ENCODE results near the gene MRPL40. TPM values are rescaled to one million over a fixed set of nuclear protein-coding genes. Genes with fewer than 3 reads are reported as not detected.

The MRPL40 gene
- total RNA-seq, 4 donors from 2014 or later: 7.0 to 27.2 (median 10.2) TPM

DNA sequence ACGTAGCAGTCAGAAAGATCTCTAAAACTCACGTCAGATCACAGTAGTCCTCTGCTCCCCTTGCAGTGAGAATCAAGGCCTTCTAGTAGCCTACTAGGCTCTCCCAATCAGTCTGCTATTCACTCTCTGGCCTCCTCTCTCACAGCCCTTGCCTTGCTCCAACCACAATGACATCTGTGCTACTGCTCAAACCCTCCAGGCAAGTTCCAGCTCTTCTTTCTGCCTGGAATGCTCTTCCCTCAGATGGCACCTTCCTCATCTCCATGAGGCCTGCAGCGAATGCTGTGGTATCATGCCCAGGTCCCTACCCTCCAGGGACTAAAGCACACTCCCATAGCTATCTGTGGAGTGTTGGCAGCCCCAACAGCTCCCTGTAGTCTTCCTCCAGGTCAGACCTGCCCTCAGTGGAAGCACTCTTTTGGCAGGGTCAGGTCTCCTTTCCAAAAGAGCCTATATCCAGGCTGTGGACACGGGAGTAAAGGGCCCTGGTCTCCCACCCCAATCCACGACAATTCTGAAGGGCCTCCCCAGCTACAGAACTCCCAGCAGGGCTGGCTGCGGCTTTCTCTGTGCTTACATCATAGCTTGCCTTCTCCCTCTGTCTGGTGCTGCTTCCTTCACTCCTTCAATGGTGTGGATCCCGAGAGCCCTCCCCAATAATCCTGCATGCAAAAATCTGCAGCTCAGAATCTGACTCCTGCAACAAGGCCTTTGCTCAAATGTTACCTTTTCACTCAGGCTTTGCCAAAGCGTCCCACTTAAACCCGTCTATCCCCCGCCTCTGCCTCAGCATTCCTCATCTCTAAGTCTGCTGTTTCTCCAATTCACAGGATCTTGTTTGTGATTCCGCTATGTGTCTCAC is 9.7 kb upstream of the MRPL40 start:
- H3K27ac ChIP-seq: no peak overlapping the region
- H3K4me1 ChIP-seq: peaks cover 0 to 16% (median 1%) of the 10 kb centered on the region in 4 donors
- H3K36me3 ChIP-seq: peaks cover 0 to 10% (median 0%) of the 10 kb centered on the region in 3 donors
- DNase-seq: no peak
- H3K4me3 ChIP-seq: no peak overlapping the region
- H3K9me3 ChIP-seq: no peaks in the 10 kb centered on the region
- no peaks in the 10 kb centered on the region for H3K27me3 ChIP-seq
- TF ChIP-seq CTCF (IDR thresholded peaks at IDR 0.05) (no peak), POLR2A (IDR thresholded peaks at IDR 0.05) (no peak)

DNA sequence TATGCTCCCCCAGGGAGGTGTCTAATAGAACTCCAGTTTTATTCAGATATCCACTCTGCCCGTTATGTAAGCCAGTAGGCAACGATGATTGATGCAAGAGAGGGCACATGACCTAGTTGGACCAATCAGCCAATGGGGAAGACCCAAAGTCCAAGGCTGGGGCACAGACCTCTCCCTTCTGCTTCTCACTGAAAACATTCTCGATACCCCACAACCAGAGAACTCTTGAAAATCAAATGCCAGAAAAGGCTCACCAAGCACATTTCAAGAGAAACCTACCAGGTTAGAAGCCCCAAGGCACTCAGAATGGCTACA is 8.2 kb upstream of the MRPL40 start:
- peaks cover 0 to 22% (median 1%) of the 10 kb centered on the region in 4 donors for H3K4me1 ChIP-seq

DNA sequence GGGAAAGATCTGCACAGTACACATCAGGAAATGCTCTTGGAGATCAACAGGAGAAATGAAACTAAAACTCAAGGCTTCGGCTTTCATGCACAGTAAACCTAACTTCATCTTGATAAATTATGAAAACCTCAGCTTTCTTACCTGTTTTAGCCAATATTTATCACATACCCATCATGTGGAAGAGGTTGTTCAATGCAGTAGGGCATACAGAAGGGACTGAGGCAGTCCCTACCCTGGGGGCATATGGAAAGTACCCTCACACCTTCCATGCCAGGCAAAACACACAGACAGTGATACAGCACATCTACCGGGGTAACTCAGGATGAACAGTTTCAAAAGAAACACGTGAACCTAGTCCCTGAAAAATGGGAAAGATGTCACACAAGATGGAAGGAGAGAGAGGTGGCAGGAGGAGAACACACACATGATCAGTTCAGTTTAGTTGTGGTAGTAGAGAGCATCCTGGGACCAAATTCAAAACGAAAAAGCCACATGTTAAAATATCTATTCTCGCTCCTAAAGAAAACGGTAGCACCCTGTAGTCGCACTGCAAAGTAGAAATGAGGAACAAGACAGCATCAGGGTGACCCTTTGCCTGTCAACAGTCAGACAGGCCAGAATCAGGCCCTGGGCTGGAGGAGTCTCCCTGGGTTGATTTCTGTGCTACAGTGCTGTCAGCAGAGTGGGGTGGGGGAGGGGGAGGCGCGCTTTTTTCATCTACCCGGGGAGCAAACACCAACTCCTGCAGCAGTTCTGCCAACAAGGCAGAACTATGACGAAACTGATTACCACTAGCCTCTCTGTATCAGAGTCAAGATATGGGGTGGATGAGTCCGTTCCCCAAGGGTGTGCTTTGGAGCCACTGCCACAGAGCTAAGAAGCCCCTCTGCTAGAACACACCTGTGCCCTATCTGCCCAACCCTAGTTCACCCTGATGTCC is 2.1 kb upstream of the MRPL40 start:
- no peak for TF ChIP-seq POLR2A (IDR thresholded peaks at IDR 0.05)
- no peak for TF ChIP-seq CTCF (IDR thresholded peaks at IDR 0.05)
- peak in 2 of 3 donors; percentile 28 to 54 for DNase-seq
- no peaks in the 10 kb centered on the region for H3K27me3 ChIP-seq
- peaks cover 0 to 31% (median 9%) of the 10 kb centered on the region in 4 donors for H3K4me1 ChIP-seq
- H3K9me3 ChIP-seq: no peaks in the 10 kb centered on the region
- H3K27ac ChIP-seq: peak overlapping the region; percentile 70 to 98 (median 94)
- peak overlapping the region; percentile 67 to 93 (median 84) for H3K4me3 ChIP-seq
- peaks cover 0 to 8% (median 0%) of the 10 kb centered on the region in 3 donors for H3K36me3 ChIP-seq

More for the DNA sequence above, 8.2 kb upstream of the MRPL40 start:
- H3K4me3 ChIP-seq: no peak overlapping the region
- peaks cover 0 to 10% (median 0%) of the 10 kb centered on the region in 3 donors for H3K36me3 ChIP-seq
- TF ChIP-seq CTCF (IDR thresholded peaks at IDR 0.05): no peak
- no peak for TF ChIP-seq POLR2A (IDR thresholded peaks at IDR 0.05)
- no peak for DNase-seq
- no peaks in the 10 kb centered on the region for H3K27me3 ChIP-seq
- H3K9me3 ChIP-seq: no peaks in the 10 kb centered on the region
- H3K27ac ChIP-seq: no peak overlapping the region

GRCh38 chr22:19430890-19431541 is 1.3 kb upstream of the MRPL40 start:
- H3K4me1 ChIP-seq: peaks cover 0 to 31% (median 9%) of the 10 kb centered on the region in 4 donors
- DNase-seq: peak; percentile 22 to 87 (median 81)
- TF ChIP-seq CTCF (IDR thresholded peaks at IDR 0.05): peak in 2 of 6 experiments; percentile 4 to 12
- peak in 1 of 2 donors; percentile 25 for TF ChIP-seq POLR2A (IDR thresholded peaks at IDR 0.05)

GRCh38 chr22:19431649-19432132 is 654 bp upstream of the MRPL40 start, which contains the start of gene HIRA:
HIRA (minus strand) TSS chr22:19431733; CDS start chr22:19431476, 257 bp downstream.
- Histone ChIP-seq H3K9me3 (no peaks in the 10 kb centered on the region), H3K27me3 (no peaks in the 10 kb centered on the region), H3K36me3 (peaks cover 0 to 18% (median 0%) of the 10 kb centered on the region in 3 donors), H3K4me3 (peak within 1 kb of the TSS; percentile 67 to 93 (median 84)), H3K27ac (peak within 1 kb of the TSS; percentile 94 to 98 (median 94)), H3K4me1 (peaks cover 0 to 31% (median 9%) of the 10 kb centered on the region in 4 donors)
- TF ChIP-seq CTCF (IDR thresholded peaks at IDR 0.05) (no peak), POLR2A (IDR thresholded peaks at IDR 0.05) (no peak)
- peak; percentile 75 to 90 (median 87) for DNase-seq

More at GRCh38 chr22:19430890-19431541, 1.3 kb upstream of the MRPL40 start:
- no peaks in the 10 kb centered on the region for H3K9me3 ChIP-seq
- H3K27me3 ChIP-seq: no peaks in the 10 kb centered on the region
- peak overlapping the region; percentile 67 to 93 (median 84) for H3K4me3 ChIP-seq
- H3K27ac ChIP-seq: peak overlapping the region; percentile 70 to 98 (median 94)
- H3K36me3 ChIP-seq: peaks cover 0 to 15% (median 0%) of the 10 kb centered on the region in 3 donors
